Colonic mucosa (tissue), 4 donors: ENCODE results near the gene POFUT2. TPM values are rescaled to one million over a fixed set of nuclear protein-coding genes. Genes with fewer than 3 reads are reported as not detected.

Source experiments
- DNase-seq: peaks from one replicate; pipeline ENCODE4 v3.0.0-alpha.2; 2020
- H3K27ac ChIP-seq: fragments of 200-600 bp; one replicate; pipeline ENCODE4 v1.8.0; 2021
- H3K27me3 ChIP-seq: fragments of 200-600 bp; one replicate; pipeline ENCODE4 v1.8.0; 2021
- H3K36me3 ChIP-seq: fragments of 200-600 bp; one replicate; pipeline ENCODE4 v1.8.0; 2021
- H3K4me1 ChIP-seq: fragments of 200-600 bp; one replicate; pipeline ENCODE4 v1.8.0; 2021; ENCODE audit warnings: mild to moderate bottlenecking
- H3K4me3 ChIP-seq: fragments of 200-600 bp; one replicate; pipeline ENCODE4 v1.8.0; 2021
- H3K9ac ChIP-seq, 2 donors: one replicate each; pipeline ENCODE4 v1.7.0; 2013; ENCODE audit warnings: control low read depth in 2 of 2, low read depth in 2 of 2, low read length in 2 of 2
- H3K9me3 ChIP-seq: fragments of 200-600 bp; one replicate; pipeline ENCODE4 v1.8.0; 2021
- CTCF ChIP-seq: fragments of 200-600 bp; IDR thresholded peaks from one replicate; pipeline ENCODE4 v1.8.0; 2022; ENCODE audit warnings: antibody characterized with exemption, mild to moderate bottlenecking
- intact Hi-C: fragments of 100-400 bp; cut with DNase I; formaldehyde crosslinking; loops from one replicate; pipeline ENCODE4 v1.14.1; 2022
- total RNA-seq, 2 donors: library from RNA; stranded (reverse); fragmentation: NEBNext Ultra II Directional in 1 of 2; extraction: Animal tissue kit (Norgen Biotek cat#: 25700) in 1 of 2; gene quantifications; one replicate each; pipeline ENCODE4 v1.2.1, GENCODE V29; 2021
- donor health status: healthy.
- donor health status: DM: no; HTN: no; CAD: no.
- donor health status: DM: no; HTN: no; CAD: no.

Gene POFUT2
- total RNA-seq, 2 donors from 2014 or later = 23.8 to 31.6 TPM

GRCh38 chr21:45228656-45229240 lies 58.9 kb downstream of the POFUT2 start:
- Histone ChIP-seq H3K9me3 (no peaks in the 10 kb centered on the region), H3K4me1 (no peaks in the 10 kb centered on the region), H3K4me3 (no peak overlapping the region), H3K27me3 (no peaks in the 10 kb centered on the region), H3K36me3 (no peaks in the 10 kb centered on the region), H3K9ac (no peak overlapping the region), H3K27ac (no peak overlapping the region)
- TF ChIP-seq CTCF = no peak
- intact Hi-C loops = no loop called here
- DNase-seq = no peak

GRCh38 chr21:45228171-45228641 lies 59.5 kb downstream of the POFUT2 start:
- Histone ChIP-seq H3K4me1 (no peaks in the 10 kb centered on the region), H3K4me3 (no peak overlapping the region), H3K9ac (no peak overlapping the region), H3K27me3 (no peaks in the 10 kb centered on the region), H3K9me3 (no peaks in the 10 kb centered on the region), H3K27ac (no peak overlapping the region), H3K36me3 (no peaks in the 10 kb centered on the region)
- no peak for DNase-seq
- TF ChIP-seq CTCF = no peak
- intact Hi-C loops = no loop called here

GRCh38 chr21:45227735-45228134 lies 60.0 kb downstream of the POFUT2 start:
- no peaks in the 10 kb centered on the region for H3K9me3 ChIP-seq
- no peak overlapping the region for H3K27ac ChIP-seq
- no peak for TF ChIP-seq CTCF
- no peaks in the 10 kb centered on the region for H3K4me1 ChIP-seq
- no peak overlapping the region for H3K4me3 ChIP-seq
- H3K9ac ChIP-seq = no peak overlapping the region
- no peaks in the 10 kb centered on the region for H3K27me3 ChIP-seq
- H3K36me3 ChIP-seq = no peaks in the 10 kb centered on the region
- intact Hi-C loops = no loop called here
- no peak for DNase-seq

- no peaks in the 10 kb centered on the region for H3K9me3 ChIP-seq
- intact Hi-C loops = no loop called here
- TF ChIP-seq CTCF = no peak
Measured at GRCh38 chr21:45226540-45227326, 61.0 kb downstream of the POFUT2 start.

GRCh38 chr21:45225741-45226327 lies 61.9 kb downstream of the POFUT2 start:
- Histone ChIP-seq H3K36me3 (no peaks in the 10 kb centered on the region), H3K9ac (no peak overlapping the region), H3K4me1 (no peaks in the 10 kb centered on the region), H3K4me3 (no peak overlapping the region), H3K27ac (no peak overlapping the region), H3K9me3 (no peaks in the 10 kb centered on the region), H3K27me3 (no peaks in the 10 kb centered on the region)
- intact Hi-C loops = no loop called here
- no peak for DNase-seq
- no peak for TF ChIP-seq CTCF

More at GRCh38 chr21:45226540-45227326, 61.0 kb downstream of the POFUT2 start:
- H3K9ac ChIP-seq = no peak overlapping the region
- H3K27me3 ChIP-seq = no peaks in the 10 kb centered on the region
- H3K27ac ChIP-seq = no peak overlapping the region
- no peaks in the 10 kb centered on the region for H3K36me3 ChIP-seq
- H3K4me3 ChIP-seq = no peak overlapping the region
- DNase-seq = no peak
- H3K4me1 ChIP-seq = no peaks in the 10 kb centered on the region
